ENCODE results near the gene CREB3L2.

- TF ChIP-seq CTCF (conservative IDR thresholded peaks at IDR 0.05; ENCODE audit: low read depth, low read length) (no peak), EZH2 (IDR thresholded peaks at IDR 0.05; ENCODE audit: low read length, unreplicated experiment) (no peak), EZH2phosphoT487 (IDR thresholded peaks at IDR 0.05; ENCODE audit: borderline replicate concordance, low read length) (no peak)
Observed at GRCh38 chr7:137875746-137876145, 126.1 kb downstream of the CREB3L2 start.

Measured in PC-3 (cell line).